Endothelial cell of umbilical vein (primary cell): ENCODE data around the gene IL36G.

ENCODE experiments used
- EZH2 ChIP-seq: IDR thresholded peaks from 2 replicates; pipeline ENCODE4 v1.6.1; 2012; ENCODE audit warnings: borderline replicate concordance, low read depth, mild to moderate bottlenecking, moderate library complexity, low read length, inconsistent platforms; ENCODE audit not compliant: severe bottlenecking
- POLR2A ChIP-seq: IDR thresholded peaks from 2 replicates; pipeline ENCODE4 v1.6.1; 2012; ENCODE audit warnings: low read depth, mild to moderate bottlenecking, control low read depth, low read length
- POLR2AphosphoS5 ChIP-seq: IDR thresholded peaks from 2 replicates; pipeline ENCODE4 v1.6.1; 2012; ENCODE audit warnings: low read depth, mild to moderate bottlenecking, control low read depth, low read length, moderate library complexity; ENCODE audit not compliant: insufficient read depth
- TF ChIP-seq, protein P1 (sequence below), 2 donors: IDR thresholded peaks; 1 replicate in 1 of 2; 2 replicates in 1 of 2; pipeline ENCODE4 v1.5.1; 2011; ENCODE audit warnings: low read length in 2 of 2, mild to moderate bottlenecking in 2 of 2, moderate library complexity in 2 of 2, control low read depth in 1 of 2, inconsistent platforms in 1 of 2, low read depth in 1 of 2; ENCODE audit not compliant: insufficient read depth in 1 of 2; ENCODE audit errors: extremely low read depth in 1 of 2
- TF ChIP-seq, protein P2 (sequence below): IDR thresholded peaks from 2 replicates; pipeline ENCODE4 v1.6.1; 2011; ENCODE audit not compliant: insufficient read depth, insufficient read length

DNA sequence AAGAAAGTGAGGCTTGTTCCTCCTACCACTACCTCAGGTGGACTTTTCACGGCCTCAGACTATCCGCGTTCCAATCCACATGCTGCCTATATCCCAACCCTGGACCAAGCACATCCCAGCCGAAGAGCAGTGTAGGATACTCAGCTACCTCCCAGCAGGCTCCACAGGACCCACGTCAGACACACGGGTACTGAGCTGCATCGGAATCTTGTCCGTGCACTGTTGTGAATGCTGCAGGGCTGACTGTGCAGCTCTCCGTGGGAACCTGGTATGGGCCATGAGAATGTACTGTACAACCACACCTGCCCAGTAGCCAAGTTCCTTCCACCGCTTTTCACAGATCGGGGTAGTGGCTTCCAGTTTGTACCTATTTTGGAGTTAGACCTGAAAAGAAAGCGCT, 44.5 kb upstream of the IL36G start:
- TF ChIP-seq, protein P1, sequence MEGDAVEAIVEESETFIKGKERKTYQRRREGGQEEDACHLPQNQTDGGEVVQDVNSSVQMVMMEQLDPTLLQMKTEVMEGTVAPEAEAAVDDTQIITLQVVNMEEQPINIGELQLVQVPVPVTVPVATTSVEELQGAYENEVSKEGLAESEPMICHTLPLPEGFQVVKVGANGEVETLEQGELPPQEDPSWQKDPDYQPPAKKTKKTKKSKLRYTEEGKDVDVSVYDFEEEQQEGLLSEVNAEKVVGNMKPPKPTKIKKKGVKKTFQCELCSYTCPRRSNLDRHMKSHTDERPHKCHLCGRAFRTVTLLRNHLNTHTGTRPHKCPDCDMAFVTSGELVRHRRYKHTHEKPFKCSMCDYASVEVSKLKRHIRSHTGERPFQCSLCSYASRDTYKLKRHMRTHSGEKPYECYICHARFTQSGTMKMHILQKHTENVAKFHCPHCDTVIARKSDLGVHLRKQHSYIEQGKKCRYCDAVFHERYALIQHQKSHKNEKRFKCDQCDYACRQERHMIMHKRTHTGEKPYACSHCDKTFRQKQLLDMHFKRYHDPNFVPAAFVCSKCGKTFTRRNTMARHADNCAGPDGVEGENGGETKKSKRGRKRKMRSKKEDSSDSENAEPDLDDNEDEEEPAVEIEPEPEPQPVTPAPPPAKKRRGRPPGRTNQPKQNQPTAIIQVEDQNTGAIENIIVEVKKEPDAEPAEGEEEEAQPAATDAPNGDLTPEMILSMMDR (IDR thresholded peaks at IDR 0.05; ENCODE audit: extremely low read depth in 1 of 2, insufficient read depth in 1 of 2, low read depth in 1 of 2, low read length in 2 of 2) = no peak
- TF ChIP-seq POLR2AphosphoS5 (no peak), POLR2A (no peak), EZH2 (no peak)
- TF ChIP-seq, protein P2, sequence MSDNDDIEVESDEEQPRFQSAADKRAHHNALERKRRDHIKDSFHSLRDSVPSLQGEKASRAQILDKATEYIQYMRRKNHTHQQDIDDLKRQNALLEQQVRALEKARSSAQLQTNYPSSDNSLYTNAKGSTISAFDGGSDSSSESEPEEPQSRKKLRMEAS = no peak
